Peyer's patch (tissue), 4 donors: ENCODE data around the gene ZMIZ1.

Experiments
- POLR2A ChIP-seq, 2 donors: fragments of 450-650 bp; IDR thresholded peaks; one replicate each; pipeline ENCODE4 v1.5.1; 2017; ENCODE audit warnings: antibody characterized with exemption in 2 of 2, mild to moderate bottlenecking in 2 of 2, moderate library complexity in 2 of 2
- TF ChIP-seq, protein P1 (sequence below), 6 experiments: fragments of 450-650 bp in 4 of 6; fragments of 200-600 bp in 2 of 6; sonication (generic) in 1 of 6; IDR thresholded peaks; one replicate each; pipeline ENCODE4 v1.5.1; 2017 to 2019; ENCODE audit warnings: antibody characterized with exemption in 6 of 6, mild to moderate bottlenecking in 3 of 6, moderate library complexity in 1 of 6

DNA sequence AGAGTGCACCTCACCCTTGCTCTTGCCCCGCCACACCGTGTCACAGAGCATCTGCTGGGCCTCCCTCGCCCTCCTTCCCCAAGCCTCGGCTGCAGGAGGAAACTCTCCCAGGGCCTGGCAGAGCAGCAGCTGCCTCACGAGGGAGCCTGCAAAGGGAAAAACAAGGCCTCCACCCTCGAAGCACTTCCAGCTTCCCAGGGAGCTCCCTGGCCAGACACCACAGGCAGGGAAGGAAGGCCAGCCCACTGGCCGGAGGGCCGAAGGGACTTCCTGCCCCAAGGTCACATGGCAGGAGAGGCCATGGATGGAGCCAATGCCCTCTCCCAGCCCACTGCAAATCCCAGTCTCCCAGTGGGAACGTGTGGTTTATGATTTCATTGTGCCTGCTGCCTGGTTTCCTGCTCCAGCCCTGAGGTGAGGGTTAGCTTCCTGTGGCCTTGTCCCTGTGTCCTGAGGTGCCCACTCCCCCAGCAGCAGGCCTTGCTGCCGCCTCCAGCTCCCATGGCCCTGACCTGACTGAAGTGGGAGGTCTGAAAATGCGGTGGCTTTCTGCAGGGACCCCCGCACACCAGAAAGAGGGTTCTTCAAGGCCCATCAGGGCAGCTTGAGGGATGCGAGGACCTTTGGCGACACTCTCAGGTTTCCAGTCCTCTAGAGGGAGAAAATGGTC is 178.0 kb downstream of the ZMIZ1 start:
- no peak for TF ChIP-seq POLR2A (IDR thresholded peaks at IDR 0.05)
- TF ChIP-seq, protein P1, sequence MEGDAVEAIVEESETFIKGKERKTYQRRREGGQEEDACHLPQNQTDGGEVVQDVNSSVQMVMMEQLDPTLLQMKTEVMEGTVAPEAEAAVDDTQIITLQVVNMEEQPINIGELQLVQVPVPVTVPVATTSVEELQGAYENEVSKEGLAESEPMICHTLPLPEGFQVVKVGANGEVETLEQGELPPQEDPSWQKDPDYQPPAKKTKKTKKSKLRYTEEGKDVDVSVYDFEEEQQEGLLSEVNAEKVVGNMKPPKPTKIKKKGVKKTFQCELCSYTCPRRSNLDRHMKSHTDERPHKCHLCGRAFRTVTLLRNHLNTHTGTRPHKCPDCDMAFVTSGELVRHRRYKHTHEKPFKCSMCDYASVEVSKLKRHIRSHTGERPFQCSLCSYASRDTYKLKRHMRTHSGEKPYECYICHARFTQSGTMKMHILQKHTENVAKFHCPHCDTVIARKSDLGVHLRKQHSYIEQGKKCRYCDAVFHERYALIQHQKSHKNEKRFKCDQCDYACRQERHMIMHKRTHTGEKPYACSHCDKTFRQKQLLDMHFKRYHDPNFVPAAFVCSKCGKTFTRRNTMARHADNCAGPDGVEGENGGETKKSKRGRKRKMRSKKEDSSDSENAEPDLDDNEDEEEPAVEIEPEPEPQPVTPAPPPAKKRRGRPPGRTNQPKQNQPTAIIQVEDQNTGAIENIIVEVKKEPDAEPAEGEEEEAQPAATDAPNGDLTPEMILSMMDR (IDR thresholded peaks at IDR 0.05), result no peak
